ENCODE measurements around the gene FAM114A1.

FAM114A1 gene

DNA sequence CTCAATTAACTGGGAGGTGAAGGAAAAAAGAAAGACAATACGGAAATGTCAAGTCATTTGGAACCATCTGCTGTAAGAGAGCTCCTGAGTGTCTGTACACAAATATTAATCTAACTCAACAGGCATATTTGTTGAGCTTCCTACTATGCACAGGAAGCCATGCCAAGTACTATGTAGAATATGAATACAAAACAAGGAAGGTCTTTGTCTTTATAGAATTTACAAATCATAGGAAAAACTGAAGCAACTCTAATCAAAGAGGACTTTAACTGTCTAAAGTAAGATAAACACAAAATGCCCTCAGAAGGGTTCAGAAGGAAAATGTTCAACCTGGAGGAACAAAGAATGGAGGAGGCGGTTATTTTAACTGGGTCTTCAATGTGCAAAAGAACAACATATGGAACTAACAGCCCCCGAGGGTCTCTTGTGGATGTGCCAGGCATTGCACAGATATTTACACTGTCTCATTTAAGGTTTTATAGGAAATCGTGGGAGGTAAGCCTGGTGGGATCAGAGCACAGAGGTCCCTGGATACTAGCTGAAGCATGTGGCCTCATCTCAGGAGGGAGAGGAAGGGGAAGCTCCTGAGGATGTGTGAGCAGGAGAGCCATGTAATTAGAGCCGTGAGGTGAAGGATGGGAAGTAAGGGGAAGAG, 5.8 kb downstream of the FAM114A1 start:
- H3K27ac ChIP-seq (ENCODE audit: low read depth, low read length): no peak overlapping the region
- no peak overlapping the region for H2BK120ac ChIP-seq (ENCODE audit: low read depth, low read length)
- peaks cover 3% of the 10 kb centered on the region for H3K79me1 ChIP-seq (ENCODE audit: low read length)
- H4K5ac ChIP-seq (ENCODE audit: low read length): no peak overlapping the region
- H3K18ac ChIP-seq (ENCODE audit: low read length): no peak overlapping the region
- no peak overlapping the region for H3K23ac ChIP-seq (ENCODE audit: low read length)
- no CpG with 5 or more reads among the region's 5 CpGs for WGBS (ENCODE audit: extremely low coverage, insufficient coverage, low lambda C conversion rate)
- peaks cover 2% of the 10 kb centered on the region for H3K36me3 ChIP-seq (ENCODE audit: control insufficient read depth, insufficient read depth, low read length)
- no peak overlapping the region for H2BK15ac ChIP-seq (replicated peaks; ENCODE audit: low read depth)
- H3K56ac ChIP-seq (ENCODE audit: low read length): no peak overlapping the region
- H3K4ac ChIP-seq (ENCODE audit: low read depth, low read length): no peak overlapping the region
- H3K79me2 ChIP-seq (ENCODE audit: control insufficient read depth, insufficient read depth, low read length): no peaks in the 10 kb centered on the region
- no peak overlapping the region for H3K9ac ChIP-seq (ENCODE audit: low read length)
- DNase-seq: no peak
- H3K4me2 ChIP-seq (ENCODE audit: low read length): no peak overlapping the region
- no peak overlapping the region for H4K8ac ChIP-seq (ENCODE audit: low read depth, low read length)
- H3K4me1 ChIP-seq (ENCODE audit: control insufficient read depth, low read depth, low read length): no peaks in the 10 kb centered on the region
- no peak overlapping the region for H2BK5ac ChIP-seq (ENCODE audit: low read length)
- no peaks in the 10 kb centered on the region for H3K27me3 ChIP-seq (ENCODE audit: insufficient read depth, low read length, poor library complexity)
- H3K4me3 ChIP-seq (ENCODE audit: low read length): no peak overlapping the region
- no peak overlapping the region for H2AK5ac ChIP-seq (ENCODE audit: low read length)

DNA sequence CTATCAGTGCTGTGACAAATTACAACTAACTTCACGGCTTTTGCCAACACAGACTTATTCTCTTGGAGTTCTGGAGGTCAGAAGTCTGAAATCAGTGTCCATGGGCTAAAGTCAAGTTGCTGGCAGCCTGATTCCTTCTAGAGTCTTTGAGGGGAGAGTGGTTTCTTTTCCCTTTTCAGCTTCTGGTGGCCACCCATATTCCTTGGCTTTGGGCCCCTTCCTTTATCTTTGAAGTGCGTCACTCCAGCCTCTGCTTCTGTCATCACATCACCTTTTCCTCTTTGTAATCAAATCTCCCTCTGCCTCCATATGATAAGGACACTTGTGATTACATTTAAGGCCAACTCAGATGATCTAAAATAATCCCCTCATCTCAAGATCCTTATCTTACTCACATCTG, 9.0 kb downstream of the FAM114A1 start:
- Histone ChIP-seq H3K4ac (ENCODE audit: low read depth, low read length) (no peak overlapping the region), H4K5ac (ENCODE audit: low read length) (no peak overlapping the region), H3K27ac (ENCODE audit: low read depth, low read length) (no peak overlapping the region), H3K4me3 (ENCODE audit: low read length) (no peak overlapping the region), H2AK5ac (ENCODE audit: low read length) (no peak overlapping the region), H3K36me3 (ENCODE audit: control insufficient read depth, insufficient read depth, low read length) (no peaks in the 10 kb centered on the region), H2BK15ac (replicated peaks; ENCODE audit: low read depth) (no peak overlapping the region), H4K8ac (ENCODE audit: low read depth, low read length) (no peak overlapping the region), H3K23ac (ENCODE audit: low read length) (no peak overlapping the region), H3K18ac (ENCODE audit: low read length) (no peak overlapping the region), H2BK120ac (ENCODE audit: low read depth, low read length) (no peak overlapping the region), H3K9ac (ENCODE audit: low read length) (no peak overlapping the region), H3K79me2 (ENCODE audit: control insufficient read depth, insufficient read depth, low read length) (no peaks in the 10 kb centered on the region), H3K56ac (ENCODE audit: low read length) (no peak overlapping the region), H3K4me2 (ENCODE audit: low read length) (no peak overlapping the region), H3K79me1 (ENCODE audit: low read length) (no peaks in the 10 kb centered on the region), H2BK5ac (ENCODE audit: low read length) (no peak overlapping the region), H3K27me3 (ENCODE audit: insufficient read depth, low read length, poor library complexity) (no peaks in the 10 kb centered on the region), H3K4me1 (ENCODE audit: control insufficient read depth, low read depth, low read length) (no peaks in the 10 kb centered on the region)
- no peak for DNase-seq
- no CpG with 5 or more reads among the region's 2 CpGs for WGBS (ENCODE audit: extremely low coverage, insufficient coverage, low lambda C conversion rate)

DNA sequence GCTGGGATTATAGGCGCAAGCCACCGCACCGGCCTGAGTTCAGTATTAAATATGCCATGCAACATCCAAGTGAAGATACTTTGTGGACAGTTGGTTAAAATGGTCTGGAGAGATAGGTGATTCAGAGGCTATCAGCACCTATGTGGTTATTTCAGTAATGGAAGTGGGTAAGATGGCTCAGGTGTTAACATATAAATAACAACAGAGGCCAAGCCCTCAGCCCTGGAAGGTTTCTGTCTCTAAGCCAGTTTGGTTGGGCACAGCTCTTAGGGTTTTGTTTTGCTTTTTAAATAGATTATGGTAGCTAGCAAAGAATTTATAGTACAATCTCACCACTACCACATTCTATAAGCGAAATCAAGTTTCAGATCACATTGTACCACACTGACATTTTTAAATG, 16.6 kb downstream of the FAM114A1 start:
- Histone ChIP-seq H3K56ac (ENCODE audit: low read length) (no peak overlapping the region), H3K79me2 (ENCODE audit: control insufficient read depth, insufficient read depth, low read length) (no peaks in the 10 kb centered on the region), H2BK120ac (ENCODE audit: low read depth, low read length) (no peak overlapping the region), H3K27ac (ENCODE audit: low read depth, low read length) (no peak overlapping the region), H3K4me2 (ENCODE audit: low read length) (no peak overlapping the region), H2BK15ac (replicated peaks; ENCODE audit: low read depth) (no peak overlapping the region), H3K4ac (ENCODE audit: low read depth, low read length) (no peak overlapping the region), H2BK5ac (ENCODE audit: low read length) (no peak overlapping the region), H3K18ac (ENCODE audit: low read length) (no peak overlapping the region), H3K23ac (ENCODE audit: low read length) (no peak overlapping the region), H3K9ac (ENCODE audit: low read length) (no peak overlapping the region), H2AK5ac (ENCODE audit: low read length) (no peak overlapping the region), H3K27me3 (ENCODE audit: insufficient read depth, low read length, poor library complexity) (no peaks in the 10 kb centered on the region), H3K4me3 (ENCODE audit: low read length) (no peak overlapping the region), H4K8ac (ENCODE audit: low read depth, low read length) (no peak overlapping the region), H3K36me3 (ENCODE audit: control insufficient read depth, insufficient read depth, low read length) (no peaks in the 10 kb centered on the region), H3K4me1 (ENCODE audit: control insufficient read depth, low read depth, low read length) (no peaks in the 10 kb centered on the region), H4K5ac (ENCODE audit: low read length) (no peak overlapping the region), H3K79me1 (ENCODE audit: low read length) (no peaks in the 10 kb centered on the region)
- no peak for DNase-seq
- no CpG with 5 or more reads among the region's 4 CpGs for WGBS (ENCODE audit: extremely low coverage, insufficient coverage, low lambda C conversion rate)

DNA sequence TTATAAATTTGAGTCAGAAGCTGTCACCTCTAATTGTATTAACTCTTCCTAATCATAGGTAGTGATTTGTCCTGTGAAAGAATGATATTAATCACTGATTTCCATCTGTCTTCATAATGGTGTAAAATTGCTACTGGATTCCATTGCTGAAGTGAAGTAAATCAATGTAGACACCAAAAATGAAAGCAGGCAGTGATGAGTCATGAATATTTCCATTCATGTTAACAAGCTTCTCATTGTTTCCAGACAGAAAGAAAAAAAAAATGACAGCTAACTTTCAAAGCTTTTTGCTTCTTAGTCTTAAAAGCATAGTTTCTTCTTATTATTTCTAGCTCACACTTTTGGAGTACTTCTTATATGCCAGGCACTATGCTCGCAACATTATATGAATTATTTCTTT, 21.5 kb downstream of the FAM114A1 start:
- Histone ChIP-seq H2BK120ac (ENCODE audit: low read depth, low read length) (no peak overlapping the region), H3K27me3 (ENCODE audit: insufficient read depth, low read length, poor library complexity) (no peaks in the 10 kb centered on the region), H2BK5ac (ENCODE audit: low read length) (no peak overlapping the region), H3K23ac (ENCODE audit: low read length) (no peak overlapping the region), H3K4me2 (ENCODE audit: low read length) (no peak overlapping the region), H3K36me3 (ENCODE audit: control insufficient read depth, insufficient read depth, low read length) (no peaks in the 10 kb centered on the region), H3K9ac (ENCODE audit: low read length) (no peak overlapping the region), H3K4me1 (ENCODE audit: control insufficient read depth, low read depth, low read length) (no peaks in the 10 kb centered on the region), H3K56ac (ENCODE audit: low read length) (no peak overlapping the region), H3K18ac (ENCODE audit: low read length) (no peak overlapping the region), H4K8ac (ENCODE audit: low read depth, low read length) (no peak overlapping the region), H3K79me1 (ENCODE audit: low read length) (no peaks in the 10 kb centered on the region), H3K27ac (ENCODE audit: low read depth, low read length) (no peak overlapping the region), H3K79me2 (ENCODE audit: control insufficient read depth, insufficient read depth, low read length) (no peaks in the 10 kb centered on the region), H2BK15ac (replicated peaks; ENCODE audit: low read depth) (no peak overlapping the region), H3K4me3 (ENCODE audit: low read length) (no peak overlapping the region), H3K4ac (ENCODE audit: low read depth, low read length) (no peak overlapping the region), H2AK5ac (ENCODE audit: low read length) (no peak overlapping the region), H4K5ac (ENCODE audit: low read length) (no peak overlapping the region)
- WGBS (ENCODE audit: extremely low coverage, insufficient coverage, low lambda C conversion rate): no CpG with 5 or more reads among the region's 1 CpG
- DNase-seq: no peak

DNA sequence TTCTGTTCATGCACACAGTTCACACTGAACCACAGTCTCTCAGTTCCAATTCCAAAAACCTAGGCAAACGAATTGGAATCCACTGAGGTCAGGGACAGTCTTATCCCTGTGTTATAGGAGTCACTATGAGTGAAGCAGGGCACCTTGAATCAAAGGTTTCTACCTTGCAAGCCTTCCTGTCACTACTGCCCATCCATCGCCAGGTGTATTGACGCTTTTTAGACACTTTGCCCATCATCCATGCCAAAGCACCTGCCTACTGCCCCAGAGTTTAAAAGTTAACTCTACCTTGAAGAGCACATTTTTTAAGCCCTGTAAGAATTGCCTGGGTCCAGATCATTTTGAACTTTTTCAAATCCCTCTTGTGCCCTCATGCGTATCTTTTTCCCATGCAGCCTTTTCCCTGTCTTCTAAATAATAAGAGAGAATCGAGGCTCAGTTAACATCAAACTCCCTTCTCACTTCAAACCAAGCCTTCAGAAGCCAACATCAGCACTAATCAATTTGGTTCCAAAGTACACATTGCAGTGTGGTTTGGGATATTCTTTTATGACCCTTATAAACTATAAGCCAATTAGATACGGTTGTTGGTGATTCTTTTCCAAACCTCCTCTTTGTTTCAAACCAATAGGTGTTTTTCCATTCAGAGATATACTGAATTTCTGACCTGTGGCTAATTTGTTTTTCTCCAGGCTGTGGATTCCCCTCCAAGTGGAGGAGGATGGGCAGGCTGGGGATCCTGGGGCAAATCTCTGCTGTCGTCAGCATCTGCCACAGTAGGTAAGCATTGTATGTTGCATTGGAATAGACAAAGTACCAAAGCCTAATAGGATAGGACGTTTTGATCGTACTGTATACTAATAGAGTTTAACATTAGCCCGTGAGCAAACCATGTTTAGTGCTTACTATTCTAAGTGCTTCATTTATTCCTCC, 23.7 kb downstream of the FAM114A1 start:
- H4K5ac ChIP-seq (ENCODE audit: low read length): no peak overlapping the region
- H3K4me2 ChIP-seq (ENCODE audit: low read length): no peak overlapping the region
- H3K4me1 ChIP-seq (ENCODE audit: control insufficient read depth, low read depth, low read length): no peaks in the 10 kb centered on the region
- H3K18ac ChIP-seq (ENCODE audit: low read length): no peak overlapping the region
- H3K23ac ChIP-seq (ENCODE audit: low read length): no peak overlapping the region
- H3K9ac ChIP-seq (ENCODE audit: low read length): no peak overlapping the region
- H2BK15ac ChIP-seq (replicated peaks; ENCODE audit: low read depth): no peak overlapping the region
- no peak overlapping the region for H2AK5ac ChIP-seq (ENCODE audit: low read length)
- H3K4me3 ChIP-seq (ENCODE audit: low read length): no peak overlapping the region
- no peaks in the 10 kb centered on the region for H3K79me1 ChIP-seq (ENCODE audit: low read length)
- no peak overlapping the region for H3K56ac ChIP-seq (ENCODE audit: low read length)
- H3K27me3 ChIP-seq (ENCODE audit: insufficient read depth, low read length, poor library complexity): no peaks in the 10 kb centered on the region
- H2BK5ac ChIP-seq (ENCODE audit: low read length): no peak overlapping the region
- no peak overlapping the region for H2BK120ac ChIP-seq (ENCODE audit: low read depth, low read length)
- no peaks in the 10 kb centered on the region for H3K79me2 ChIP-seq (ENCODE audit: control insufficient read depth, insufficient read depth, low read length)
- H4K8ac ChIP-seq (ENCODE audit: low read depth, low read length): no peak overlapping the region
- H3K4ac ChIP-seq (ENCODE audit: low read depth, low read length): no peak overlapping the region
- no peaks in the 10 kb centered on the region for H3K36me3 ChIP-seq (ENCODE audit: control insufficient read depth, insufficient read depth, low read length)
- no CpG with 5 or more reads among the region's 10 CpGs for WGBS (ENCODE audit: extremely low coverage, insufficient coverage, low lambda C conversion rate)
- H3K27ac ChIP-seq (ENCODE audit: low read depth, low read length): no peak overlapping the region
- no peak for DNase-seq
